ENCODE results near the gene WDR37.
"Not testable (repeated sequence)": the region's sequence is repeated elsewhere in the genome, so short reads cannot be mapped to it uniquely, and the experiment has no call there.

WDR37 gene

DNA sequence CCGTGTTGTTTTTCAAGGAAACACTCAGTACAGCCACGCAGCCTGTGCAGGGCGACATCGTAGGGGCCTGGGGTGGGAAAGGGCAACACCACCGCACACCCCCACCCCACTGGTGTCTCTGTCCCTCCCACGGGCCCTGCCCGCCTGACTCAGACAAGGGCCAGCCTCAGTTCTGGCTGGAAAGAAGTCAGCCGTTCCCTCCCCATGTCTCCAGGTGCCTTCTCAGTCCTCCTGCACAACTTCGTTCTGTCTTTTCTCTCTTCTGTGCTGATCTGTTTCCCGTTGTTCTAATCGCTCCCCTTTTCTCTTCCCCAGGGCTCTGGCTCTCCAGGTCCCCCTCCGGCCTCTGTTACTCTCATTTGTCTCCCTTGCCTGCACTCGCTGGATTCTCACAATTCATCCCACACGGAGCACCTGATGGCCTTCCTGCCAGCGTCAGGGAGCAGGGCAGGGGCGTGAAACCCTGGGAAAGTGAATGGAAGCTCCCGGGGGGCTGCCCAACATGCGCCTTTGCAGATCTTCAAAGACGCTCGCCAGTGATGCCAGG is 97.7 kb downstream of the WDR37 start:
- DNase-seq (ENCODE audit: low read depth in 3 of 3): no peak

- no peak for DNase-seq (ENCODE audit: low read depth in 3 of 3)
Measured at GRCh38 chr10:1154531-1155295, 98.5 kb downstream of the WDR37 start.

DNA sequence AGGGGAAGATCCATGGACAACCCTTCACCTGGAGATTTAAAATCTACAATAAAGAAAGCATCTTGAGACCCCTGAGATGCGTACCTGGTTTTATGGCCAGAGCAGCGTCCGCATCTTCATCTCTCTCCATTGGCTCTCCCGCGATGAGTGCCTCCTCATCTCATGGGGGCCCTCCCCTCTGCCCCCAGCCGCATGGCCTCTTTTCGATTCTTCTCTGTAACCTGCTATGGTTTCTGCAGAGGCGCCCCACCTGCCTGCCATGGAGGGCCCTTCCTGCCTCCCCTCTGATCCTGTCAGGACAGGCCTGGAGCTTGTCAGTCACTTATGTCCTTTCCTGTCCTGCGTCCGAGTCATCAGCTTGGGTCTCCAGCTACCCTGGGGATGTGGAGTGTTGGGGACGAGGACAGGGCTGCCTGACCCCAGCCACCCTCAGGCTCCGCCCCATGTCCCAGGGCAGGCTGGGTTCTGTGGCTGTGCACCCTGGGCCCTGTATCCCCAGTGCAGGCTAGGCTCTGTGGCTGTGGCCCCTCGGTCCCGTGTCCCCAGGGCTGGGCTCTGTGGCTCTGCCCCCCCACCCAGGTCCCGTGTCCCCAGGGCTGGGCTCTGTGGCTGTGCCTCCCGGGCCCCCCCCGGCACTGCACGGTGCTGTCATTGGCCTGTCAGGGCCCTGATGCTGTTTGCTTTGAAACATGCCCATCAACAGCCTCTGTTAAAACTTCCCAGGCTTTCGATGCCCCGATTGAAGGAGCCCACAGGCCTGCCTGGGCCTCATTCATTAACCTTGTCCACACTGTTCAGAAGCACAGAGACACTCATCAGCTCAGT is 99.8 kb downstream of the WDR37 start:
- DNase-seq (ENCODE audit: low read depth in 3 of 3): no peak

- no peak for DNase-seq (ENCODE audit: low read depth in 3 of 3)
Measured at GRCh38 chr10:1156616-1156886, 100.4 kb downstream of the WDR37 start.

GRCh38 chr10:1156921-1157614 is 100.9 kb downstream of the WDR37 start:
- DNase-seq (ENCODE audit: low read depth in 3 of 3): no peak

DNA sequence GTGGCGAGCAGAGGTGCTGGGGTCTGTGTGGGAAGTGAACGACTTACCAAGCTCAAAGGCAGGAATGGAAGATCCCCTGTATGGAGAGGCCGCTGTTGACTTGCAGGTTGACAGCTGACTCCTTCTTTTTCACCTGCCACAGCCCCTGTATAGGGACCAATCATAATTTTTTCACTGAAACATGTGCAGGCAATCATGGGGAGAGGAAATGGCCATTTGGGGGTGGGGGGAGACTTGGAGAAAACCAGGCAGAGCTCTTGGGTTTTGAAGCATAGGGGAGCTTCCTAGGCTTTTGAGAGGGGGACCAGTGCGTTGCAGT is 101.4 kb downstream of the WDR37 start:
- DNase-seq (ENCODE audit: low read depth in 3 of 3): no peak

GRCh38 chr10:1158066-1158465 is 101.9 kb downstream of the WDR37 start:
- DNase-seq (ENCODE audit: low read depth in 3 of 3): no peak

DNA sequence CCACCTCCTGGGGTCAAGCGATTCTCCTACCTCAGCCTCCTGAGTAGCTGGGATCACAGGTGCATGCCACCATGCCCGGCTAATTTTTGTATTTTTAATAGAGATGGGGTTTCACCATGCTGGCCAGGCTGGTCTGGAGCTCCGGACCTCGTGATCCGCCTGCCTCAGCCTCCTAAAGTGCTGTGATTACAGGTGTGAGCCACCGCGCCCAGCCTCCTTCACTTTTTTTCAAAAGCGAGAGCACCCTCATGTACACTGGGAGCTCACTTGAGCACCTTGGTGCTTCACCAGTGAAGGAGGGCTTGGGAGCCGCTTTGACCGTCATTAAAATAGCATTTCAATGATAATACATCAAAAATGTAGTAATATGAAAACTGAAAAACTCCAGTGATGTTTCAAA is 102.4 kb downstream of the WDR37 start:
- not testable (repeated sequence) for DNase-seq (ENCODE audit: low read depth in 3 of 3)

- no peak for DNase-seq (ENCODE audit: low read depth in 3 of 3)
Measured at GRCh38 chr10:1159131-1160061, 103.2 kb downstream of the WDR37 start.

GRCh38 chr10:1160561-1161314 is 104.6 kb downstream of the WDR37 start:
- DNase-seq (ENCODE audit: low read depth in 3 of 3): no peak

- DNase-seq (ENCODE audit: low read depth in 3 of 3): not testable (repeated sequence)
Measured at GRCh38 chr10:1161315-1161673, 105.1 kb downstream of the WDR37 start.

DNA sequence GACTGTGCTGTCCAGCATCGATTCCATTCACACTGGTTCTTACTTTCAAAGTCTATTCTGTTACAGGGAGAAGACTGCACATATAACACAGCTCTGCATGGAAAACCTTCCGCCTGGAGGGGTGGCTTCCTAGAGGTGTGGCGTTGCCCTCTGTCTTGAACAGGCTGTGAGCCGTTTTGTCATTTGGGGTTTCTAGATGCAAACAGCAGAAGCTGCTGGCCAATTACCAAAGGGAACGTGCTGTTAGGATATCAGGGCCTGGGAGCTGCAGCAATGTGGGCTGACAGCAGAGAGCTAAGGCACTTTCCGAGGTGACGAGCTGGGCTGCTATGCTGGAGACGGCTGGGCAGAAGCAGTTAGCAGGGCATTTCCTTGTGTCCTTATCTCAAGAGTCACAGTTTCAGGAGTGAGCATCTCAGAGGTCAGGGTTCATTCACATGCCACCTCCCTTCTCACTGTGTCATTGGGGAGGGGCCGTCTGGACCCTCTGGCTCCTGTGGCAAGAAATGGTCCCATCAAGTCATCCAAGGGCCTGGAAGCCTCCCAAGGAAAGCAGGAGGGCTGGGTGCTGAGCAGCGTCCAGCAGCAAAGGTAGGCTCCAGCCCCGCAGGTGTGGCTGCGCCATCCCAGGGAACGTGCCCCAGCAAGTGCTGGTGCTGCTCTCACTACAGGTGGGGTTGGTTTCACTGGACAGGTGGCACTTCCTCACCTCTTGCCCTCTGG is 106.5 kb downstream of the WDR37 start:
- DNase-seq (ENCODE audit: low read depth in 3 of 3): no peak

DNA sequence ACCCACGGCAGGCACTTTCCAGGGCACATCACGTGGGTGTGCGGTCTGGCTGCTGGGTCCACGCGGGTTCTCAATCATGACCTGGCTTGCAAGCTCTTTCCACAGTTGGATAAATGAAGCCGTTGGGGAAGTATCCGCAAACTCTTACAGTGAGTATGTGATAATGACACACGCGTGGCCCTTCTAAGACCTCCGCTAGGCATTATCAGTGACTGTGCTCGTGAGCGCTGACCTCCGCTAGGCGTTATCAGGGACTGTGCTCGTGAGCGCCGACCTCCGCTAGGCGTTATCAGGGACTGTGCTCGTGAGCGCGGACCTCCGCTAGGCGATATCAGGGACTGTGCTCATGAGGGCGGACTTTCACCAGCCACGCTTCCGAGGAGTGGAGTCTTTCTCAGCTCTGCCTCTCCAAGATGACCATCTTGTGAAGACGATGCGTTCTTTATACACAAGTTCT is 107.0 kb downstream of the WDR37 start:
- DNase-seq (ENCODE audit: low read depth in 3 of 3): no peak

DNA sequence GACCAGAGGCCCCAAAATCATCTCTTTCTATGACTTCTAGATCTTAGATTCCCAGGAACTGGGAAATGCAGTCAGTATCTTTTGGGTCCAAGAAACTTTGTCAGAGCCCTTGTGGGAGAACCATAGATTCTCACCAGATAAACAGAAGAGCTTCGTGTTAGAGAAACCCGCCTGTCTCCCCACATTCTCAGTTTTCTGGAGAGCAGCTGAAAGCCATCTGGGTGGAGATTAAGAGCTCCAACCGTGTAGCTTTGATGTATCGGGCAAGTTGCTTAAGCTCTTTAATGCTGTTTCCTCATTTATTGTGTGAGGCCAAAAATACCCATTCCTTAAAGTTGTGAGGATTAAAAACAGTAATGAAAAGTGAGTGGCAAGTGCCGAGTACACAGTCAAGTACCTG is 107.6 kb downstream of the WDR37 start:
- no peak for DNase-seq (ENCODE audit: low read depth in 3 of 3)

DNA sequence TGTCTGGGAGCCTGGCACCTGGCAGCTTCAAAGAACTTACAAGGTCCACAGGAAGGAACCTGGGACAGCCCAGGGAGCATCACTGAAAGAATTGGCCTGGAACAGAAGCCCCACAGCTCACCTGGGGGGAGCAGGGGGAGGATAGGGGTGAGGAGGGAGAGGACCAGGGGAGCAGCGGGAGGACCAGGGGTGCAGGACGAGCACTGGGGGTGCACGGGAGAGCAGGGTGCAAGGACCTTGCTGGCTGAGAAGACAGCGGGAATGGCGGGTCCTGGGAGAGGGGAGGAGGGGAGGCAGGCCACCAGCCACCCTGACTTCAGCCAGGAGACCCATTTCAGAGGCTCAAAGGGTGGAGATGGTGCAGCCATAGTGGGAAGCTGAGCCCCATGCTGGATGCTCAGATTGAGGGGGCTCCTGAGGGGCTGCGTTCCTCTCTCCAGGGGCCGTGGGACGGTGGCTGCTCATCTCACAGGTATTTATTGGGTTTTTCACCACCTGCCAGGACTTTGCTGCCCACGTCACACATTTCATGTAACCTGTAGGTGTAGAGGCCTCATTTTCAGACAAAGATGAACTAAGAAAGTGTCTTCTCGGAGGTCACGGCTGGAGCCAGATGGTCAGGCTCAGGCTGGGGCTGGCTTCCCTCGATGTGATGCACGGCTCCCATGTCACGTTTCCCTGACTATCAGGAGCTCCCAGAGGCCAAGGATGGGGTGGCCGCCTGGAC is 110.1 kb downstream of the WDR37 start:
- no peak for DNase-seq (ENCODE audit: low read depth in 3 of 3)

DNA sequence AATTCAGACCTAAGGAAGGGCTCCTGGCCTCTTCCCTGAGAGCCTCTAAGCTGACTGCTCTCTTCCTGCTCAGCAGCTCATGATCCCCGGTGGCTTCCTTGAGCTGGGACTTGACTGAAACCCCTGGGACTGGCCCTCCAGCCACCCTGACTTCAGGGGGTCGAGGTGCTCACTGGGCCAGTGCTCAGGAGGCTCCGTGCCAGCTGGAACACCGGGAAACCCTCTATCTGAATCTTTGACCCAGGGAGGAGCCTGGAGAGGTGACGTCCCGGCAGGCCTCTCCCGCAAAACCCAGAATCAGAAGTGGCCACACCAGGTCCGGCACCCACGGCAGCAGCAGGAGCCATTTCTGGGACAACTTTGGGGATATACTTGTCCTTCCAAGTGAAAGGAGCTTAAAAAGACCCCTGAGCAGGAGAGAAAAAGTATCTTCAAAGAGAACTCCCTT is 110.7 kb downstream of the WDR37 start:
- no peak for DNase-seq (ENCODE audit: low read depth in 3 of 3)

- no peak for DNase-seq (ENCODE audit: low read depth in 3 of 3)
Measured at GRCh38 chr10:1168763-1169162, 112.6 kb downstream of the WDR37 start.

- no peak for DNase-seq (ENCODE audit: low read depth in 3 of 3)
Measured at GRCh38 chr10:1169186-1169885, 113.2 kb downstream of the WDR37 start.
